GM18520 (cell line): ENCODE data around the gene TEP1.
"Not testable (repeated sequence)": the region's sequence is repeated elsewhere in the genome, so short reads cannot be mapped to it uniquely, and the experiment has no call there.

Experiments
- ATAC-seq: cut with Tn5 transposase; IDR thresholded peaks from one replicate; pipeline ENCODE4 v1.9.1; 2021; ENCODE audit not compliant: unreplicated experiment

TEP1 gene

DNA sequence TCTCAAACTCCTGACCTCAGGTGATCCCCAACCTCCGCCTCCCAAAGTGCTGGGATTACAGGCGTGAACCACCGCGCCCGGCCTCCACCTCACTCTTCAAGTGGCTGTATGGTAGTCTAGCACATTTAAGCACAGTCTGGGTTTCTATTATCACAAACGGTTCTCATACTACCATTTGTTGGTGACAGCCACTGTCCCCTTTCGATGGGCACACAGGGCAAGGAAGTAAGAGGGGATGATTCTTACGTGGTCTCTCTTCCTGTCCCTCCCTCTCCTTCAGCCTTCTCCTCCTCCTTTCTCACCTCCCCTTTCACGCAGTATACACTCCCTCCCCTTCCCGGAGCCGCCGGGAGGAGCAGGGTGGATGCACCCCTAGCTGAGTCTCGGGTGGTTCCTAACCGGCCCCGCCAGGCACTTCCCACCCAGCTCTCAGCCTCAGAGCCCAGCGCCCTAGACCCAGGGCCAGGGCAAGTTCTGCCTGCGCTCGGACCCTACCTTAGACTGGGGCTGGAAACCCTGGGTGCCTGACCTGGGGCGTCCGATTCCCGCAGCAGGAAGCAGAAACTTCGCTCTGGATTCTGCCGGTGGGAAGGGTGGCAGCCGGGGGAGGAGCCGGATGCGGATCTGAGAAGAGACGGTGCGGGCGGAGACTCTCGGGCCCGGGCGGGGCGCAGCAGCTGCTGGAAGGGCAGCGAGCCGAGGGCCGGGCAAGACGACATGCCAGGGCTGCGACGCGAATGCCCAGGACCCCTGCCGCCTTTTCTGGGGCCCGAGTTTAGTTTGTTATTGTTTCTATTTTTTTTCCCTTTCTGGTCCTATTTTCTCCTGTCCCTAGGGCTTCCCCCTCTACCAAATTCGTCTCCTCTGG lies at the start of gene TEP1:
Gene TEP1 (minus strand): TSS at position 626 of the 868 bp plus-strand sequence. CDS start 5,062 bp downstream, outside the sequence.
- peak; percentile 43 for ATAC-seq

- ATAC-seq = peak; percentile 94
These were observed 48.2 kb upstream of the TEP1 start, which contains the start of gene PIP4P1 for GRCh38 chr14:20461225-20462141. Gene PIP4P1 (minus strand): TSS chr14:20461434. CDS start chr14:20461325, 109 bp downstream.

- no peak for ATAC-seq
These were observed 47.3 kb upstream of the TEP1 start for GRCh38 chr14:20460458-20461224.

GRCh38 chr14:20458031-20458789 lies 44.9 kb upstream of the TEP1 start:
- ATAC-seq = no peak

GRCh38 chr14:20456971-20457370 lies 43.7 kb upstream of the TEP1 start:
- ATAC-seq = no peak

DNA sequence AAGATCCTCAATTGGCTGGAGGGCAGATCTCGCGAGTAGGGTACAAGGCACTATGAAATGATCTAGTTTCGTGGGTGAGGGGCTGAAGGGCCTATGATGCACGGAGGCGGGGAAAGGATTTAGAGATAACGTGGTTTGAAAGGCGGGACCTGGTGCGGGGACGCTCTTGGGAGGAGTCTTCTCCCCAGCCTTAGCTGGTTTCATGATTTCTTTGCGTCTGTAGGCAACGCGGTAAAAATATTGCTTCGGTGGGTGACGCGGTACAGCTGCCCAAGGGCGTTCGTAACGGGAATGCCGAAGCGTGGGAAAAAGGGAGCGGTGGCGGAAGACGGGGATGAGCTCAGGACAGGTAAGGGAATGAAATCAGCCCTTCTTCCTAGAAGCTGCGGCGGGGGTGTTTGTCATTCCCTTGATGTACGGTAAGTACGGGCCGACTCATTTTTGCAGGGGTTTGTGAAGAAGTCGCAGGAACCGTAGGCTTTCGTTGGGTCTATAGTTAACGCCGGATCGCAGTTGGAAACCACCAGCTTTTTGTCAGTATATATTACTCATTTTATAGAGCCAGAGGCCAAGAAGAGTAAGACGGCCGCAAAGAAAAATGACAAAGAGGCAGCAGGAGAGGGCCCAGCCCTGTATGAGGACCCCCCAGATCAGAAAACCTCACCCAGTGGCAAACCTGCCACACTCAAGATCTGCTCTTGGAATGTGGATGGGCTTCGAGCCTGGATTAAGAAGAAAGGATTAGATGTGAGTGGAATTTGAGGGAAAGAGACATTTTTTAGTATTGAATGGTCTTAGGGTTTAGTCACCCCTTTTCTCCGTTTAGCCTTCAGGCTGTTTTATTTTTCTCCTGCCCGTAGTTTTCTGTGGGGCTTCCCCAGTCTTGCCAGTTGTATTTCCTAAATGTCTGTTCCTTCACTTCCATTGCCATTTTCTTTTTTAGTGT lies 42.3 kb upstream of the TEP1 start:
- ATAC-seq = peak; percentile 21

GRCh38 chr14:20454516-20455354 lies 41.4 kb upstream of the TEP1 start, which contains the start of the genes APEX1 and OSGEP:
Gene APEX1 (plus strand): TSS chr14:20455226. CDS start chr14:20455646, 420 bp downstream.
Gene OSGEP (minus strand): TSS chr14:20454812. CDS start chr14:20454683, 129 bp downstream.
- ATAC-seq = peak; percentile 73

DNA sequence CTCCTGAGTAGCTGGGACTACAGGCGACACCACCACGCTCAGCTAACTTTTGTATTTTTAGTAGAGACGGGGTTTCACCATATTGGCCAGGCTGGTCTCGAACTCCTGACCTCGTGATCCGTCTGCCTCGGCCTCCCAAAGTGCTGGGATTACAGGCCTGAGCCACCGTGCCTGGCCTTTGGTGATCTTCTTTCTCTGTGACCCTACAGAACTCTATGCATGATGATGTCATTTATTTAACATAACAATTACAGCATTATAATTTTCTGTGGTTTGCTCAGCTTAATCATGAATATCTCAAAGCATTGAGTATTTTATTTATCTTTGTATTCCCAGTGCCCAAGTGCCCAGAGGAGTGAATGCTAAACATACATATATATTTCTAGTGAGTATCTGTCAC lies 39.5 kb upstream of the TEP1 start:
- not testable (repeated sequence) for ATAC-seq

DNA sequence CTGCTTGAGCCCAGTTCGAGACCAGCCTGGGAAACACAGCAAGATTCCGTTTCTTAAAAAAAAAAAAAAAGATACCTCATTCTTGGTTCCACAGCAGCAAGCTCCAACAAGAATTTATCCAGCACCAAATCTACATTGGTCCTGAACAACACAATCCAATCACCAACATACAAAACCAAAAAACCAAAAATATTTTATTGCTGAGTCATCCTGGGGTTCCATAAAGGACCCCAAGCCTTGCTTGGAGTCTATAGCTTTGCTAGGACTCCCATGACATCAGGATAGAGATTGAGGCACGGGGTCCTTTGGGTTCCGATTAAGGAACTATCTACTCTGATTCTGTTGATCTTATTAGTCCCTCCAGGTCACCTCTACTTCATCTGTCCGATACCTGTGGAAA lies 33.6 kb upstream of the TEP1 start:
- ATAC-seq = no peak

- ATAC-seq = not testable (repeated sequence)
These were observed 30.3 kb upstream of the TEP1 start for GRCh38 chr14:20443650-20444049.

- ATAC-seq = no peak
These were observed 28.2 kb upstream of the TEP1 start for GRCh38 chr14:20441461-20441860.

DNA sequence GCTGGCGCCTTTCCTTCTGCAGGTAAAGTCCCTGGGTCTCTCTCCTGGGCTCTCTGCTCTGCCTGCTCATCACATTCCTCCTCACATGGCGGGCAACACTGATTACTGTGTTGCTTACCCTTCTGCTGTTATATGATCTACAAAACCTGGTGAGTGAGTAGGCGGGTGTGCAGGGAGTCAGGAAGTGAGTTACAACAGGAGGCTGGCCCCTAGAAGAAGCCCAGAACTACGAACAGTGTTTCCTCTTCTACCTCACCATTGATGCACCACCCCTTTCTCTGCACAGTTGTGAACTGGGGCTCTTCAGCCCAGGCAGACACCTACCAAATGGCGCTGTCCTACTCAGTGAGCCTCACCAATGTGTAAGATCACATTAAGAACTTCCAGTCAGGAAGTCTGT lies 27.6 kb upstream of the TEP1 start:
- no peak for ATAC-seq

- no peak for ATAC-seq
These were observed 27.2 kb upstream of the TEP1 start for GRCh38 chr14:20440465-20440864.

- ATAC-seq = no peak
These were observed 25.4 kb upstream of the TEP1 start for GRCh38 chr14:20438664-20439063.

DNA sequence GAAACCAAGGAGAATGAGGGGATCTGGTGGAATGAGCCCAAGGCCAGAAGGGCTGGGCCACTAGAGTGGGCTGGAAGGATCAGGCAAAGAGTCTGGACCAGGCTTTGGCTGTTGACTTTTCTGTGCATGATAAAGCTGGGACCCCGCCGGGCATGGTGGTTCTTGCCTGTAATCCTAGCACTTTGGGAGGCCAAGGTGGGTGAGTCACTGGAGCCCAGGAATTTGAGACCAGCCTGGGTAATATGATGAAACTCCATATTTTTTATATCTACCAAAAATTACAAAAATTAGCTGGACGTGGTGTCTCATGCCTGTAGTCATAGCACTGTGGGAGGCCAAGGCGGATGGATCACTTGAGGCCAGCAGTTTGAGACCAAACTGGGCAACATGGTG lies 23.1 kb upstream of the TEP1 start:
- no peak for ATAC-seq

GRCh38 chr14:20435582-20436362 lies 22.5 kb upstream of the TEP1 start, which contains the start of gene KLHL33:
Gene KLHL33 (minus strand): TSS chr14:20436166. CDS start chr14:20435811, 355 bp downstream.
- no peak for ATAC-seq
